KMS-11 (cell line): Measurements from ENCODE around the gene CCDC141.

Source experiments
- H2AFZ ChIP-seq: fragments of 200-600 bp; sonication (generic); 2 replicates; pipeline ENCODE4 v1.6.1; 2016; ENCODE audit warnings: antibody characterized with exemption, mixed run types, low read depth
- H3K27ac ChIP-seq: fragments of 200-600 bp; sonication (generic); 2 replicates; pipeline ENCODE4 v1.6.1; 2016; ENCODE audit warnings: mild to moderate bottlenecking, mixed run types
- H3K27me3 ChIP-seq: fragments of 200-600 bp; sonication (generic); 2 replicates; pipeline ENCODE4 v1.6.1; 2017; ENCODE audit warnings: mild to moderate bottlenecking, low read depth, mixed run types, moderate library complexity; ENCODE audit not compliant: insufficient read depth
- H3K36me3 ChIP-seq: fragments of 200-600 bp; sonication (generic); 2 replicates; pipeline ENCODE4 v1.6.1; 2017; ENCODE audit warnings: mild to moderate bottlenecking, mixed run types; ENCODE audit not compliant: insufficient read depth
- H3K4me1 ChIP-seq: fragments of 200-600 bp; sonication (generic); 2 replicates; pipeline ENCODE4 v1.6.1; 2016; ENCODE audit warnings: mild to moderate bottlenecking, low read depth, mixed run types; ENCODE audit not compliant: poor library complexity, severe bottlenecking
- H3K4me2 ChIP-seq: fragments of 200-600 bp; sonication (generic); 2 replicates; pipeline ENCODE4 v1.7.0; 2016; ENCODE audit warnings: mild to moderate bottlenecking, mixed run types
- H3K4me3 ChIP-seq: fragments of 200-600 bp; sonication (generic); IDR thresholded peaks from 2 replicates; pipeline ENCODE4 v1.6.1; 2017; ENCODE audit warnings: low read depth, low read length, mixed read lengths; ENCODE audit not compliant: insufficient read depth
- H3K79me2 ChIP-seq: fragments of 200-600 bp; sonication (generic); 2 replicates; pipeline ENCODE4 v1.6.1; 2016; ENCODE audit warnings: low read depth, mixed run types; ENCODE audit not compliant: insufficient read depth
- H3K9ac ChIP-seq: fragments of 200-600 bp; sonication (generic); 2 replicates; pipeline ENCODE4 v1.6.1; 2016; ENCODE audit warnings: mild to moderate bottlenecking, mixed run types
- H4K20me1 ChIP-seq: fragments of 200-600 bp; sonication (generic); 2 replicates; pipeline ENCODE4 v1.6.1; 2016; ENCODE audit warnings: mild to moderate bottlenecking, mixed run types; ENCODE audit not compliant: insufficient read depth
- TF ChIP-seq, protein P1 (sequence below): fragments of 200-600 bp; sonication (generic); conservative IDR thresholded peaks from 2 replicates; pipeline ENCODE4 v1.6.1; 2017; ENCODE audit warnings: low read depth, mild to moderate bottlenecking, antibody characterized with exemption, low read length, moderate library complexity, mixed read lengths

Gene CCDC141

DNA sequence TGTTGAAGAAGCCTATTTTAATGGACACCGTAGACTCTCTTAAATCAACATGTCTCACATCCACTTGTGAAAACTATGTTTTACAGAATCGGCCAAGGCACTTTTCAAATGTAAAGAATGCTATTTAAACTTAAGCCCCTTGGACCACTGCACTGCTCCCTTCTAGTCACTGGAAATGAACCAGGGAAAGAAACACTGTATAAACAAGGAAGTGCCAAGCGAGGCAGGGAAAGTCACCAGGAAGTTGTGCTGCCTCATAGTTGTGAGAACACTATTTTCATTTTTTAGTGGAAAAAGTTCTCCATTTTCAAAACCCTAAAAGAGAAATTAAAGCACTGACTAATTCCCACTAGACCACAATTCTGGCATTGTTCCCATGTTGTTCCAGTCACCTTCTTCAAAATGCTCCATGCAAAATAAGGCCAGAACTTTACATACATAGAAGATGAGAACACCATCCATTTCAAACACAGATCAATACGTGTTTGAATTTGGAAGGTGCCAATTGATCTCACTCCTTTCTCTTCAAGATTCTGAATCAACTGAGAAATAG lies 13.5 kb downstream of the CCDC141 start:
- Histone ChIP-seq H3K4me2 (no peak overlapping the region), H3K4me1 (peaks cover 34% of the 10 kb centered on the region), H3K4me3 (no peak overlapping the region), H3K79me2 (no peaks in the 10 kb centered on the region), H3K27ac (no peak overlapping the region), H3K36me3 (no peaks in the 10 kb centered on the region), H2AFZ (no peak overlapping the region), H4K20me1 (no peaks in the 10 kb centered on the region), H3K9ac (no peak overlapping the region), H3K27me3 (no peaks in the 10 kb centered on the region)
- TF ChIP-seq, protein P1, sequence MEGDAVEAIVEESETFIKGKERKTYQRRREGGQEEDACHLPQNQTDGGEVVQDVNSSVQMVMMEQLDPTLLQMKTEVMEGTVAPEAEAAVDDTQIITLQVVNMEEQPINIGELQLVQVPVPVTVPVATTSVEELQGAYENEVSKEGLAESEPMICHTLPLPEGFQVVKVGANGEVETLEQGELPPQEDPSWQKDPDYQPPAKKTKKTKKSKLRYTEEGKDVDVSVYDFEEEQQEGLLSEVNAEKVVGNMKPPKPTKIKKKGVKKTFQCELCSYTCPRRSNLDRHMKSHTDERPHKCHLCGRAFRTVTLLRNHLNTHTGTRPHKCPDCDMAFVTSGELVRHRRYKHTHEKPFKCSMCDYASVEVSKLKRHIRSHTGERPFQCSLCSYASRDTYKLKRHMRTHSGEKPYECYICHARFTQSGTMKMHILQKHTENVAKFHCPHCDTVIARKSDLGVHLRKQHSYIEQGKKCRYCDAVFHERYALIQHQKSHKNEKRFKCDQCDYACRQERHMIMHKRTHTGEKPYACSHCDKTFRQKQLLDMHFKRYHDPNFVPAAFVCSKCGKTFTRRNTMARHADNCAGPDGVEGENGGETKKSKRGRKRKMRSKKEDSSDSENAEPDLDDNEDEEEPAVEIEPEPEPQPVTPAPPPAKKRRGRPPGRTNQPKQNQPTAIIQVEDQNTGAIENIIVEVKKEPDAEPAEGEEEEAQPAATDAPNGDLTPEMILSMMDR, result no peak

DNA sequence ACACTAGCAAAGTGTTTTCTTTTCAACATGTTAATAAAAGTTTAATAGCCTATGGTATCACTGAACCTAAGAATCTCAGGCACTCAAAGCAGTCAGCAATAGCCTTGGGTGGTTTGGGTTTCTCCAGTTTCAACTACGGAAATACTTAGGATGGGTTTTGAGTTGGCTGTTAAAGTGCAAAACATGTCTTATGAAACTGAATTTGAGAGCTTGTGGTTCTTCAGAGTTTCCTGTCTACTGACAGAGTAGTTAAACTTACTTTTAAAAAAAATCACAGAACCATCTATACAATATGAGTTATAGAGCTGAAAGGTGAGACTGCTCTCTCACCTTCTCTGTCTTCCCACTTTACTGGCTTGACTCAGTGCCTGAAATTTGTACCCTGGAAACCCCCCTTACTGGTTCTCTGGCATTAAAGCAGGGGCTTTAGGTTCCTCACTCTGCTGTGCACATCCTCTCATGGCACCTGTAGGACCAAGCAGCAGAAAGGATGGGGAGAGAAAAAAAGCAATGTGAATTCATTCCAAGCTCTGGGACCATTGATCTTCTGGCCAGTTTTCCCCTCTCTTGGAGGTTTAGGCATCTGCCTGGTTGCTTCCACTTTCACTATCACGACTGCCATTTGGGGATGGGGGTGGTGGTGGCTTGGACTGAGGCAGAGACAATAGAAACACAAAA lies 18.1 kb downstream of the CCDC141 start:
- H4K20me1 ChIP-seq, result no peaks in the 10 kb centered on the region
- peak overlapping the region; percentile 22; the same call in 1 of the 2 replicates for H3K9ac ChIP-seq
- peak overlapping the region; percentile 89 for H3K4me2 ChIP-seq
- H3K27me3 ChIP-seq, result no peaks in the 10 kb centered on the region
- peak overlapping the region; percentile 76 for H3K27ac ChIP-seq
- H3K36me3 ChIP-seq, result no peaks in the 10 kb centered on the region
- H3K4me1 ChIP-seq, result peaks cover 58% of the 10 kb centered on the region
- no peak overlapping the region for H2AFZ ChIP-seq
- H3K4me3 ChIP-seq, result peak overlapping the region; percentile 18
- TF ChIP-seq, protein P1, result no peak
- no peaks in the 10 kb centered on the region for H3K79me2 ChIP-seq

- TF ChIP-seq, protein P1, result no peak
- no peak overlapping the region for H3K4me2 ChIP-seq
- no peak overlapping the region for H2AFZ ChIP-seq
- H3K9ac ChIP-seq, result no peak overlapping the region
- H3K27ac ChIP-seq, result no peak overlapping the region
- no peaks in the 10 kb centered on the region for H3K27me3 ChIP-seq
- H3K79me2 ChIP-seq, result no peaks in the 10 kb centered on the region
- peaks cover 72% of the 10 kb centered on the region for H3K4me1 ChIP-seq
- H4K20me1 ChIP-seq, result no peaks in the 10 kb centered on the region
- no peak overlapping the region for H3K4me3 ChIP-seq
- no peaks in the 10 kb centered on the region for H3K36me3 ChIP-seq
These were observed 25.5 kb downstream of the CCDC141 start for GRCh38 chr2:179024445-179024844.

DNA sequence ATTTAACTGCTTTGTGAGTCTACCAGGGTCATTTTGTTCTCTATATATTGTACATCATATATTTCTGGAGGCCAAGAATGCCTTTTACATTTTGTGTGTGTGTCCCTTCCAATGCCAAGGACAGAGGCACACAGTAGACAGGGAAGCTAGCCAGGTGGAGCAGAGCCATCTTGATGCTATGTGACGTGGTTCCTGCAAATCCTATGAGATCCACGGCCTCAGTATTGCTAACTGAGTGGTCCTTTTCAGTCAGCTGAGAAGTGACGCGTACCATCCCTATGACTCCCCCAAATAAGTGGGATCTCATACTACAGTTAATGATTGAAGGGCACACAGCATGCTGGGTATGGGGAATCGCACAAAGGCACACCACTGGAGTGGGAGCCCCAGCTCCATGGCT lies 27.3 kb downstream of the CCDC141 start:
- H3K4me1 ChIP-seq, result peaks cover 78% of the 10 kb centered on the region
- no peak overlapping the region for H3K9ac ChIP-seq
- H3K27ac ChIP-seq, result peak overlapping the region; percentile 76; the same call in 1 of the 2 replicates
- H3K4me2 ChIP-seq, result peak overlapping the region; percentile 7; the same call in 1 of the 2 replicates
- H3K79me2 ChIP-seq, result no peaks in the 10 kb centered on the region
- TF ChIP-seq, protein P1, result no peak
- H3K27me3 ChIP-seq, result no peaks in the 10 kb centered on the region
- H3K4me3 ChIP-seq, result no peak overlapping the region
- H3K36me3 ChIP-seq, result no peaks in the 10 kb centered on the region
- no peak overlapping the region for H2AFZ ChIP-seq
- H4K20me1 ChIP-seq, result no peaks in the 10 kb centered on the region
